Measurements from ENCODE around the gene PDP2. TPM values are rescaled to one million over a fixed set of nuclear protein-coding genes. Genes with fewer than 3 reads are reported as not detected.

Gene PDP2
- total and polyA plus RNA-seq, 9 of the 15 experiments (the other 6 are each of a cell fraction or from before 2014, with no cell fraction given) = 2.5 to 24.3 (median 7.2) TPM

GRCh38 chr16:66889622-66890021 is 9.3 kb downstream of the PDP2 start (continued):
- TF ChIP-seq, protein P1, sequence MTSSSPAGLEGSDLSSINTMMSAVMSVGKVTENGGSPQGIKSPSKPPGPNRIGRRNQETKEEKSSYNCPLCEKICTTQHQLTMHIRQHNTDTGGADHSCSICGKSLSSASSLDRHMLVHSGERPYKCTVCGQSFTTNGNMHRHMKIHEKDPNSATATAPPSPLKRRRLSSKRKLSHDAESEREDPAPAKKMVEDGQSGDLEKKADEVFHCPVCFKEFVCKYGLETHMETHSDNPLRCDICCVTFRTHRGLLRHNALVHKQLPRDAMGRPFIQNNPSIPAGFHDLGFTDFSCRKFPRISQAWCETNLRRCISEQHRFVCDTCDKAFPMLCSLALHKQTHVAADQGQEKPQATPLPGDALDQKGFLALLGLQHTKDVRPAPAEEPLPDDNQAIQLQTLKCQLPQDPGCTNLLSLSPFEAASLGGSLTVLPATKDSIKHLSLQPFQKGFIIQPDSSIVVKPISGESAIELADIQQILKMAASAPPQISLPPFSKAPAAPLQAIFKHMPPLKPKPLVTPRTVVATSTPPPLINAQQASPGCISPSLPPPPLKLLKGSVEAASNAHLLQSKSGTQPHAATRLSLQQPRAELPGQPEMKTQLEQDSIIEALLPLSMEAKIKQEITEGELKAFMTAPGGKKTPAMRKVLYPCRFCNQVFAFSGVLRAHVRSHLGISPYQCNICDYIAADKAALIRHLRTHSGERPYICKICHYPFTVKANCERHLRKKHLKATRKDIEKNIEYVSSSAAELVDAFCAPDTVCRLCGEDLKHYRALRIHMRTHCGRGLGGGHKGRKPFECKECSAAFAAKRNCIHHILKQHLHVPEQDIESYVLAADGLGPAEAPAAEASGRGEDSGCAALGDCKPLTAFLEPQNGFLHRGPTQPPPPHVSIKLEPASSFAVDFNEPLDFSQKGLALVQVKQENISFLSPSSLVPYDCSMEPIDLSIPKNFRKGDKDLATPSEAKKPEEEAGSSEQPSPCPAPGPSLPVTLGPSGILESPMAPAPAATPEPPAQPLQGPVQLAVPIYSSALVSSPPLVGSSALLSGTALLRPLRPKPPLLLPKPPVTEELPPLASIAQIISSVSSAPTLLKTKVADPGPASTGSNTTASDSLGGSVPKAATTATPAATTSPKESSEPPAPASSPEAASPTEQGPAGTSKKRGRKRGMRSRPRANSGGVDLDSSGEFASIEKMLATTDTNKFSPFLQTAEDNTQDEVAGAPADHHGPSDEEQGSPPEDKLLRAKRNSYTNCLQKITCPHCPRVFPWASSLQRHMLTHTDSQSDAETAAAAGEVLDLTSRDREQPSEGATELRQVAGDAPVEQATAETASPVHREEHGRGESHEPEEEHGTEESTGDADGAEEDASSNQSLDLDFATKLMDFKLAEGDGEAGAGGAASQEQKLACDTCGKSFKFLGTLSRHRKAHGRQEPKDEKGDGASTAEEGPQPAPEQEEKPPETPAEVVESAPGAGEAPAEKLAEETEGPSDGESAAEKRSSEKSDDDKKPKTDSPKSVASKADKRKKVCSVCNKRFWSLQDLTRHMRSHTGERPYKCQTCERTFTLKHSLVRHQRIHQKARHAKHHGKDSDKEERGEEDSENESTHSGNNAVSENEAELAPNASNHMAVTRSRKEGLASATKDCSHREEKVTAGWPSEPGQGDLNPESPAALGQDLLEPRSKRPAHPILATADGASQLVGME (CRISPR knock-in tag; IDR thresholded peaks at IDR 0.05) = no peak
- TF ChIP-seq ARID1B (IDR thresholded peaks at IDR 0.05) = no peak

DNA sequence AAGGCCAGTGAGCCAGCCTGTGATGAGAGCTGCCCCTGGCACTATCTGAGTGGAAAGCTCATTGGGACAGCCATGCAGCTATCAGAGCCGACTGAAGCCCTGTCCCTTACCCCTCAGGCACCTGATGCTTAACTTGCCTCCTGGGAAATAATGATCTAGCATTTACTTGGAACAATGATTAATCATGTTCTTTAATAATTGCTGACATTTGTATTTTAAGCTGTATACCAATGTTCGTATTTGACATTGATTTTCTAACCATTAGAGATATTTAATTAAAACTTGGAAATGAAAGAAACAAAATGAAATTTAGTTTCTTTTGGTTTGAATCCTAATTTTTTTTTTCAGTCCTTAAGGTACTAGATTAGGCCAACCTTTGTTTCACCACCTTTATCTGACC is 10.5 kb downstream of the PDP2 start:
- Histone ChIP-seq H3K27ac (ENCODE audit: extremely low read depth, low read depth, low read length) (no peak overlapping the region), H3K9me3 (replicated peaks; ENCODE audit: control insufficient read depth, insufficient read depth, low read depth, low read length) (no peaks in the 10 kb centered on the region), H3K27me3 (ENCODE audit: control insufficient read depth in 2 of 2, insufficient read depth in 2 of 2, low read length in 2 of 2) (no peaks in the 10 kb centered on the region), H4K20me1 (replicated peaks; ENCODE audit: control insufficient read depth, insufficient read depth, low read length) (no peaks in the 10 kb centered on the region), H3K4me3 (no peak overlapping the region), H3K4me1 (replicated peaks in 1 of 2; ENCODE audit: control insufficient read depth in 2 of 2, insufficient read depth in 2 of 2, low read length in 2 of 2) (peaks cover 11 to 13% of the 10 kb centered on the region in 2 experiments; a peak in 3 of 5 replicates), H3K9me1 (ENCODE audit: control insufficient read depth, insufficient read depth, low read length) (no peaks in the 10 kb centered on the region), H3K9ac (ENCODE audit: insufficient read depth in 1 of 2, low read depth in 2 of 2, low read length in 2 of 2) (no peak overlapping the region), H3K4me2 (ENCODE audit: insufficient read depth, low read length) (no peak overlapping the region), H3K36me3 (ENCODE audit: control insufficient read depth, insufficient read depth, low read length) (peaks cover 39% of the 10 kb centered on the region; the same call in 2 of the 3 replicates), H2AFZ (ENCODE audit: low read depth, low read length) (no peak overlapping the region), H3K79me2 (ENCODE audit: control insufficient read depth, insufficient read depth, low read length) (no peaks in the 10 kb centered on the region)
- FAIRE-seq (no peak), DNase-seq (ENCODE audit: extremely low read depth in 1 of 4, low spot score in 3 of 4) (no peak), ATAC-seq (no peak)
- in situ Hi-C loops (cut with MboI) = no loop called here
- 72% methylated on average over 2 of the region's 2 CpGs for WGBS (ENCODE audit: insufficient coverage, low coverage, missing lambda C conversion rate)
- ChIA-PET CTCF (ENCODE audit: low intra/inter-chr PET ratio) (no interaction called here), POLR2A (interaction anchor here (0.7 to 1.5 kb wide), 3 partner anchors 10 to 78 kb away, joined by 3 to 9 read pairs (median 3); partner anchors contain the start of gene PDP2)
- TF ChIP-seq MEIS2 (IDR thresholded peaks at IDR 0.05; ENCODE audit: partially characterized antibody) (no peak), MAFF (IDR thresholded peaks at IDR 0.05; ENCODE audit: low read length) (peak; percentile 46; the same call in 1 of the 2 replicates), C11orf30 (IDR thresholded peaks at IDR 0.05; ENCODE audit: low read depth) (peak; percentile 81), ZNF316 (IDR thresholded peaks at IDR 0.05) (peak; percentile 92), SMARCC2 (IDR thresholded peaks at IDR 0.05; ENCODE audit: low read depth) (no peak), MAFG (tag; conservative IDR thresholded peaks at IDR 0.05) (peak; percentile 58), MAFK (IDR thresholded peaks at IDR 0.05; ENCODE audit: low read length) (peak; percentile 34; the same call in 1 of the 2 replicates)
- intact Hi-C loops (cut with micrococcal nuclease) = no loop called here
- no TSS peak for BruUV-seq (replicated peaks)

Measured in K562 (cell line).